Measurements from ENCODE around the gene NINJ1.

The NINJ1 gene

GRCh38 chr9:93097511-93098201 is 36.4 kb downstream of the NINJ1 start:
- TF ChIP-seq GATA2 (IDR thresholded peaks at IDR 0.05; ENCODE audit: low read depth, low read length), result no peak
- TF ChIP-seq GATA3 (IDR thresholded peaks at IDR 0.05; ENCODE audit: low read depth, low read length), result no peak

GRCh38 chr9:93096811-93097382 is 37.2 kb downstream of the NINJ1 start:
- no peak for TF ChIP-seq GATA2 (IDR thresholded peaks at IDR 0.05; ENCODE audit: low read depth, low read length)
- TF ChIP-seq GATA3 (IDR thresholded peaks at IDR 0.05; ENCODE audit: low read depth, low read length), result no peak

- TF ChIP-seq GATA2 (IDR thresholded peaks at IDR 0.05; ENCODE audit: low read depth, low read length) (no peak), GATA3 (IDR thresholded peaks at IDR 0.05; ENCODE audit: low read depth, low read length) (no peak)
Observed at GRCh38 chr9:93096131-93096802, 37.8 kb downstream of the NINJ1 start, which contains the start of gene CARD19. TSS of gene CARD19 (plus strand) at chr9:93096217. CDS start at chr9:93096346, 129 bp downstream.

- no peak for TF ChIP-seq GATA3 (IDR thresholded peaks at IDR 0.05; ENCODE audit: low read depth, low read length)
- TF ChIP-seq GATA2 (IDR thresholded peaks at IDR 0.05; ENCODE audit: low read depth, low read length), result no peak
Observed at GRCh38 chr9:93095205-93096130, 38.6 kb downstream of the NINJ1 start.

GRCh38 chr9:93094658-93095204 is 39.3 kb downstream of the NINJ1 start:
- TF ChIP-seq GATA3 (IDR thresholded peaks at IDR 0.05; ENCODE audit: low read depth, low read length), result no peak
- no peak for TF ChIP-seq GATA2 (IDR thresholded peaks at IDR 0.05; ENCODE audit: low read depth, low read length)

GRCh38 chr9:93093877-93094657 is 40.0 kb downstream of the NINJ1 start:
- no peak for TF ChIP-seq GATA3 (IDR thresholded peaks at IDR 0.05; ENCODE audit: low read depth, low read length)

GRCh38 chr9:93093127-93093876 is 40.7 kb downstream of the NINJ1 start:
- TF ChIP-seq GATA2 (IDR thresholded peaks at IDR 0.05; ENCODE audit: low read depth, low read length) (no peak), GATA3 (IDR thresholded peaks at IDR 0.05; ENCODE audit: low read depth, low read length) (no peak)

- no peak for TF ChIP-seq GATA2 (IDR thresholded peaks at IDR 0.05; ENCODE audit: low read depth, low read length)
- TF ChIP-seq GATA3 (IDR thresholded peaks at IDR 0.05; ENCODE audit: low read depth, low read length), result no peak
Observed at GRCh38 chr9:93092251-93092991, 41.6 kb downstream of the NINJ1 start.

GRCh38 chr9:93091453-93092081 is 42.5 kb downstream of the NINJ1 start:
- TF ChIP-seq GATA3 (IDR thresholded peaks at IDR 0.05; ENCODE audit: low read depth, low read length) (no peak), GATA2 (IDR thresholded peaks at IDR 0.05; ENCODE audit: low read depth, low read length) (no peak)

- TF ChIP-seq GATA3 (IDR thresholded peaks at IDR 0.05; ENCODE audit: low read depth, low read length), result no peak
- no peak for TF ChIP-seq GATA2 (IDR thresholded peaks at IDR 0.05; ENCODE audit: low read depth, low read length)
Observed at GRCh38 chr9:93091056-93091452, 43.0 kb downstream of the NINJ1 start.

- TF ChIP-seq GATA3 (IDR thresholded peaks at IDR 0.05; ENCODE audit: low read depth, low read length) (no peak), GATA2 (IDR thresholded peaks at IDR 0.05; ENCODE audit: low read depth, low read length) (no peak)
Observed at GRCh38 chr9:93090091-93090655, 43.9 kb downstream of the NINJ1 start.
